K562 (cell line): Measurements from ENCODE around the gene CHST8. TPM values are rescaled to one million over a fixed set of nuclear protein-coding genes. Genes with fewer than 3 reads are reported as not detected.

Source experiments
- ATAC-seq: fragments of 200-7000 bp; cut with Tn5 transposase; 3 replicates; pipeline ENCODE4 v1.9.1; 2020; ENCODE audit warnings: moderate library complexity
- BruUV-seq: library from RNA; stranded (reverse); fragments of 400-500 nt; replicated peaks from 2 replicates; lab custom pipeline; 2021; lab: Mats Ljungman, UMichigan
- CTCF ChIA-PET: fragments of 300-600 bp; formaldehyde crosslinking; extraction: SDS; loops from one replicate; lab custom pipeline; 2021; ENCODE audit warnings: low intra/inter-chr PET ratio; lab: Yijun Ruan, JAX
- POLR2A ChIA-PET: fragments of 300-600, 350-650 bp; sonication (Branson Sonifier 250); formaldehyde crosslinking; extraction: SDS; loops from one replicate; lab custom pipeline; 2021; ENCODE audit warnings: antibody characterized with exemption, inconsistent platforms; lab: Yijun Ruan, JAX
- DNase-seq, 4 experiments: peaks; one replicate each; pipeline versions ENCODE4 v3.0.0 to v3.0.0-alpha.2; 2011 to 2018; ENCODE audit warnings: low spot score in 3 of 4, mixed read lengths in 3 of 4; ENCODE audit errors: extremely low read depth in 1 of 4
- FAIRE-seq: peaks from 2 replicates; lab custom pipeline; 2011; peaks lifted over from hg19 to GRCh38; lab: Jason Lieb, UNC
- H2AFZ ChIP-seq: 2 replicates; pipeline ENCODE4 v1.6.0; 2011; ENCODE audit warnings: low read depth, low read length, control low read depth, inconsistent platforms
- H3K27ac ChIP-seq: fragments of 200-600 bp; 3 replicates; pipeline ENCODE4 v1.8.0; 2011; ENCODE audit warnings: low read depth, mild to moderate bottlenecking, control low read depth, inconsistent platforms, low read length, moderate library complexity, mixed read lengths; ENCODE audit errors: extremely low read depth
- H3K27me3 ChIP-seq, 2 experiments: fragments of 300-600 bp in 1 of 2; 2 replicates in 1 of 2; 3 replicates in 1 of 2; pipeline versions ENCODE4 v1.6.0 to v1.8.0; 2011; ENCODE audit warnings: inconsistent platforms in 2 of 2, low read length in 2 of 2, mild to moderate bottlenecking in 1 of 2, mixed read lengths in 1 of 2, moderate library complexity in 1 of 2; ENCODE audit not compliant: control insufficient read depth in 2 of 2, insufficient read depth in 2 of 2
- H3K36me3 ChIP-seq: fragments of 300-600 bp; 3 replicates; pipeline ENCODE4 v1.8.0; 2011; ENCODE audit warnings: mild to moderate bottlenecking, low read length, inconsistent platforms; ENCODE audit not compliant: control insufficient read depth, insufficient read depth
- H3K4me1 ChIP-seq, 2 experiments: fragments of 200-600 bp in 1 of 2; replicated peaks in 1 of 2; 2 replicates in 1 of 2; 3 replicates in 1 of 2; pipeline versions ENCODE4 v1.5.1 to v1.8.0; 2011; ENCODE audit warnings: inconsistent platforms in 2 of 2, low read length in 2 of 2, mild to moderate bottlenecking in 1 of 2, mixed read lengths in 1 of 2, moderate library complexity in 1 of 2; ENCODE audit not compliant: control insufficient read depth in 2 of 2, insufficient read depth in 2 of 2
- H3K4me2 ChIP-seq: 2 replicates; pipeline ENCODE4 v1.6.1; 2011; ENCODE audit warnings: low read length, control low read depth, inconsistent platforms, mixed read lengths; ENCODE audit not compliant: insufficient read depth
- H3K4me3 ChIP-seq: fragments of 200-600 bp; sonication (generic), shearing (Covaris generic); 2 replicates; pipeline ENCODE4 v1.5.1; 2016; ENCODE audit warnings: control low read depth, inconsistent platforms
- H3K79me2 ChIP-seq: fragments of 200-600 bp; 3 replicates; pipeline ENCODE4 v1.8.0; 2011; ENCODE audit warnings: low read length, inconsistent platforms; ENCODE audit not compliant: control insufficient read depth, insufficient read depth
- H3K9ac ChIP-seq, 2 experiments: 2 replicates each; pipeline versions ENCODE4 v1.6.0 to v1.6.1; 2011; ENCODE audit warnings: low read depth in 2 of 2, low read length in 2 of 2, control low read depth in 1 of 2, inconsistent platforms in 1 of 2, mild to moderate bottlenecking in 1 of 2, mixed read lengths in 1 of 2; ENCODE audit not compliant: insufficient read depth in 1 of 2
- H3K9me1 ChIP-seq: one replicate; pipeline ENCODE4 v1.6.0; 2011; ENCODE audit warnings: inconsistent platforms, mild to moderate bottlenecking, low read length, moderate library complexity; ENCODE audit not compliant: control insufficient read depth, insufficient read depth
- H3K9me3 ChIP-seq: replicated peaks from 2 replicates; pipeline ENCODE4 v1.5.1; 2011; ENCODE audit warnings: low read depth, low read length, inconsistent platforms; ENCODE audit not compliant: control insufficient read depth, insufficient read depth
- H4K20me1 ChIP-seq: replicated peaks from 2 replicates; pipeline ENCODE4 v1.6.1; 2011; ENCODE audit warnings: low read length, inconsistent platforms, mixed read lengths; ENCODE audit not compliant: control insufficient read depth, insufficient read depth
- CCNT2 ChIP-seq: IDR thresholded peaks from 2 replicates; pipeline ENCODE4 v1.6.1; 2011; ENCODE audit warnings: borderline replicate concordance, low read depth, mild to moderate bottlenecking, moderate library complexity, mixed read lengths, low read length; ENCODE audit not compliant: insufficient read length; ENCODE audit errors: extremely low read depth
- RHOXF2B ChIP-seq: fragments of 250-450 bp; sonication (Bioruptor Pico); conservative IDR thresholded peaks from 2 replicates; pipeline ENCODE4 v1.5.1; 2021
- TOE1 ChIP-seq, 2 experiments: fragments of 450-650 bp in 1 of 2; sonication (generic) in 1 of 2; formaldehyde crosslinking in 1 of 2; IDR thresholded peaks; 2 replicates each; pipeline versions ENCODE4 v1.7.1 to v1.8.0; 2016 to 2022; ENCODE audit warnings: borderline replicate concordance in 2 of 2, mild to moderate bottlenecking in 2 of 2, antibody characterized with exemption in 1 of 2, inconsistent platforms in 1 of 2, low read depth in 1 of 2, missing genetic modification reagents in 1 of 2, moderate library complexity in 1 of 2
- ZFP30 ChIP-seq: fragments of 250-450 bp; sonication (Bioruptor Pico); IDR thresholded peaks from 2 replicates; pipeline ENCODE4 v1.8.0; 2022; ENCODE audit warnings: moderate library complexity, mild to moderate bottlenecking, inconsistent platforms, borderline replicate concordance
- WGBS: fragments of 100-300 bp; shearing (Covaris generic); methylation state at CpG from one replicate; pipeline ENCODE4 v1.1.6; 2016; ENCODE audit warnings: low coverage, mixed read lengths; ENCODE audit not compliant: insufficient coverage; ENCODE audit errors: missing lambda C conversion rate; 5-methylcytosine and 5-hydroxymethylcytosine counted together
- in situ Hi-C: fragments of 300-500 bp; cut with MboI; formaldehyde crosslinking; loops from 4 replicates; pipeline ENCODE4 v1.15.0; 2018; ENCODE audit warnings: inconsistent platforms, mixed read lengths
- intact Hi-C: fragments of 100-400 bp; cut with micrococcal nuclease; formaldehyde crosslinking; loops from 2 replicates; pipeline ENCODE4 v1.14.2; 2022
- polyA plus RNA-seq, 8 experiments: library from polyadenylated mRNA; depleted of rRNA in 4 of 8; stranded (reverse) in 5 of 8; unstranded in 3 of 8; fragments of >200 nt; fragmentation: Nextera tagmentation in 2 of 8; fragmentation: Illumina TruSeq in 1 of 8; extraction: Ambion mirVana in 2 of 8; extraction: Trizol in 1 of 8; gene quantifications; 2 replicates each; pipeline versions ENCODE4 v1.2.1 to v1.2.3, GENCODE V29; 2011 to 2014; ENCODE audit warnings: inconsistent platforms in 1 of 8, missing spikeins in 1 of 8
- total RNA-seq, 7 experiments: library from RNA; depleted of rRNA in 6 of 7; stranded (reverse); fragments of >200 nt in 6 of 7; fragmentation: Illumina TruSeq in 2 of 7; extraction: Trizol in 2 of 7; gene quantifications; 2 replicates each; pipeline versions ENCODE4 v1.2.1 to v1.2.3, GENCODE V29; 2011 to 2021; ENCODE audit warnings: low replicate concordance in 1 of 7
- TF ChIP-seq, protein P1 (sequence below): fragments of 450-650 bp; IDR thresholded peaks from 2 replicates; pipeline ENCODE4 v1.6.1; 2017; ENCODE audit warnings: antibody characterized with exemption
- TF ChIP-seq, protein P2 (sequence below): sonication (generic); IDR thresholded peaks from 2 replicates; pipeline ENCODE4 v1.6.1; 2016

The CHST8 gene
- total and polyA plus RNA-seq, 9 of the 15 experiments (the other 6 are each of a cell fraction or from before 2014, with no cell fraction given): 0.11 TPM; not detected in 8

DNA sequence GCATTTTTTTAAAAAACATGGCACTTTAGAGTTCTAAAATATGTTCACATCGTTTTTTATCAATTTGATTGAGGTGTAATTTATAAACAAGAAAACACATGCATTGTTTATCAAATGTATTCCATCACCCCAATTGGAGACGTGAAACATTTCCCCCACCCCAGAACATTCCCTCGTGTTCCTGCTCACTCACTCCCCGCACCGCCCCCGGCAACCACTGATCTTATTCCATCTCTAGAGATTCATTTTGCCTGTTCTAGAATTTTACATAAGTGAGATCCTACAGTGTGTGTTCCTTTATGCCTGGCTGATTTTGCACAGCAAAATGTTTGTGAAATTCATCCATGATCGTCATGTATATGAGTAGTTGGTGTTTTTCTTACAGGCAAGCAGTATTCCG is 124.4 kb downstream of the CHST8 start:
- peaks cover under 1% of the 10 kb centered on the region for H4K20me1 ChIP-seq
- in situ Hi-C loops: no loop called here
- POLR2A ChIA-PET: no interaction called here
- no peaks in the 10 kb centered on the region for H3K36me3 ChIP-seq
- ATAC-seq (no peak), FAIRE-seq (no peak), DNase-seq (no peak)
- no peak overlapping the region for H3K4me2 ChIP-seq
- peaks cover 0 to 13% of the 10 kb centered on the region in 2 experiments; a peak in 3 of 5 replicates for H3K27me3 ChIP-seq
- TF ChIP-seq ZFP30 (CRISPR knock-in tag) (no peak), CCNT2 (no peak), TOE1 (IDR thresholded peaks at IDR 0.05; ENCODE audit: borderline replicate concordance) (no peak), TOE1 (CRISPR knock-in tag; IDR thresholded peaks at IDR 0.05; ENCODE audit: borderline replicate concordance, low read depth) (no peak), RHOXF2B (CRISPR knock-in tag) (no peak)
- TF ChIP-seq, protein P1, sequence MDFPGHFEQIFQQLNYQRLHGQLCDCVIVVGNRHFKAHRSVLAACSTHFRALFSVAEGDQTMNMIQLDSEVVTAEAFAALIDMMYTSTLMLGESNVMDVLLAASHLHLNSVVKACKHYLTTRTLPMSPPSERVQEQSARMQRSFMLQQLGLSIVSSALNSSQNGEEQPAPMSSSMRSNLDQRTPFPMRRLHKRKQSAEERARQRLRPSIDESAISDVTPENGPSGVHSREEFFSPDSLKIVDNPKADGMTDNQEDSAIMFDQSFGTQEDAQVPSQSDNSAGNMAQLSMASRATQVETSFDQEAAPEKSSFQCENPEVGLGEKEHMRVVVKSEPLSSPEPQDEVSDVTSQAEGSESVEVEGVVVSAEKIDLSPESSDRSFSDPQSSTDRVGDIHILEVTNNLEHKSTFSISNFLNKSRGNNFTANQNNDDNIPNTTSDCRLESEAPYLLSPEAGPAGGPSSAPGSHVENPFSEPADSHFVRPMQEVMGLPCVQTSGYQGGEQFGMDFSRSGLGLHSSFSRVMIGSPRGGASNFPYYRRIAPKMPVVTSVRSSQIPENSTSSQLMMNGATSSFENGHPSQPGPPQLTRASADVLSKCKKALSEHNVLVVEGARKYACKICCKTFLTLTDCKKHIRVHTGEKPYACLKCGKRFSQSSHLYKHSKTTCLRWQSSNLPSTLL: no peak
- TF ChIP-seq, protein P2, sequence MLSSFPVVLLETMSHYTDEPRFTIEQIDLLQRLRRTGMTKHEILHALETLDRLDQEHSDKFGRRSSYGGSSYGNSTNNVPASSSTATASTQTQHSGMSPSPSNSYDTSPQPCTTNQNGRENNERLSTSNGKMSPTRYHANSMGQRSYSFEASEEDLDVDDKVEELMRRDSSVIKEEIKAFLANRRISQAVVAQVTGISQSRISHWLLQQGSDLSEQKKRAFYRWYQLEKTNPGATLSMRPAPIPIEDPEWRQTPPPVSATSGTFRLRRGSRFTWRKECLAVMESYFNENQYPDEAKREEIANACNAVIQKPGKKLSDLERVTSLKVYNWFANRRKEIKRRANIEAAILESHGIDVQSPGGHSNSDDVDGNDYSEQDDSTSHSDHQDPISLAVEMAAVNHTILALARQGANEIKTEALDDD: no peak
- no peaks in the 10 kb centered on the region for H3K79me2 ChIP-seq
- H3K4me1 ChIP-seq: no peaks in the 10 kb centered on the region
- BruUV-seq: no TSS peak
- H2AFZ ChIP-seq: no peak overlapping the region
- 0% methylated on average over 8 of the region's 8 CpGs for WGBS
- no peaks in the 10 kb centered on the region for H3K9me3 ChIP-seq
- H3K4me3 ChIP-seq: no peak overlapping the region
- no peak overlapping the region for H3K27ac ChIP-seq
- H3K9me1 ChIP-seq: peaks cover 4% of the 10 kb centered on the region
- intact Hi-C loops: no loop called here
- no peak overlapping the region for H3K9ac ChIP-seq
- CTCF ChIA-PET: no interaction called here
